Measurements from ENCODE around the gene COL20A1. TPM values are rescaled to one million over a fixed set of nuclear protein-coding genes. Genes with fewer than 3 reads are reported as not detected.

Gene COL20A1
- total and polyA plus RNA-seq, 4 donors, result 0.06 to 0.09 TPM; not detected in 2

DNA sequence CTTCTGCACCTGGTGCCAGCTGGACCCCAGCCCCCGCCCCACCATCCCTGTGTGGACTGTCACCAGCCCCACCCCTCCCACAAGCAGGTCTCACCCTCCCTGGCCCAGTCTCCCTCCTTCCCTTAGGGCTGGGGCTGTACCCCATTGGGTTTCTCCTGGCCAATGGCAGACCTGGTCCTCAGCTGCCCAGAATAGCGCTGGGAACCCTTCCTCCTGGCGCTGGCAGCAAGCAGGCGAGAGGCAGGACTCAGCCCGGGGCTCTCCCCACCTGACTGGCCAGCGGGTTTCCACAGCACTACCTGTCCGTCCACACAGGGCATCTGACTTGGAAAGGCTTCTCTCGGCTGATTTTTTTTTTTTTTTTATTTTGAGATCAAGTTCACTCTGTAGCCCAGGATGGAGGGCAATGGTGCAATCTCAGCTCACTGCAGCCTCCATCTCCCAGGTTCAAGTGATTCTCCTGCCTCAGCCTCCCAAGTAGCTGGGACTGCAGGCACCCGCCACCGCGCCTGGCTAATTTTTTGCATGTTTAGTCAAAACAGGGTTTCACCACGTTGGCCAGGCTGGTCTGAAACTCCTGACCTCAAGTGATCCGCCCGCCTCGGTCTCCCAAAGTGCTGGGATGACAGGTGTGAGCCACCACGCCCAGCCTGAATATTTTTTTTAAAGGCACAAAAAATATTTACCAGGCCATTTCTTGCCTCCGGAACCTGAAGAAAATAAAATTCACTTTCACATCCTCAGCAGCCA is 89.7 kb downstream of the COL20A1 start:
- ATAC-seq (ENCODE audit: insufficient read depth, low FRiP score), result no peak
- TF ChIP-seq, protein P1, sequence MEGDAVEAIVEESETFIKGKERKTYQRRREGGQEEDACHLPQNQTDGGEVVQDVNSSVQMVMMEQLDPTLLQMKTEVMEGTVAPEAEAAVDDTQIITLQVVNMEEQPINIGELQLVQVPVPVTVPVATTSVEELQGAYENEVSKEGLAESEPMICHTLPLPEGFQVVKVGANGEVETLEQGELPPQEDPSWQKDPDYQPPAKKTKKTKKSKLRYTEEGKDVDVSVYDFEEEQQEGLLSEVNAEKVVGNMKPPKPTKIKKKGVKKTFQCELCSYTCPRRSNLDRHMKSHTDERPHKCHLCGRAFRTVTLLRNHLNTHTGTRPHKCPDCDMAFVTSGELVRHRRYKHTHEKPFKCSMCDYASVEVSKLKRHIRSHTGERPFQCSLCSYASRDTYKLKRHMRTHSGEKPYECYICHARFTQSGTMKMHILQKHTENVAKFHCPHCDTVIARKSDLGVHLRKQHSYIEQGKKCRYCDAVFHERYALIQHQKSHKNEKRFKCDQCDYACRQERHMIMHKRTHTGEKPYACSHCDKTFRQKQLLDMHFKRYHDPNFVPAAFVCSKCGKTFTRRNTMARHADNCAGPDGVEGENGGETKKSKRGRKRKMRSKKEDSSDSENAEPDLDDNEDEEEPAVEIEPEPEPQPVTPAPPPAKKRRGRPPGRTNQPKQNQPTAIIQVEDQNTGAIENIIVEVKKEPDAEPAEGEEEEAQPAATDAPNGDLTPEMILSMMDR (IDR thresholded peaks at IDR 0.05; ENCODE audit: control extremely low read depth, extremely low read depth), result no peak
- H3K36me3 ChIP-seq (ENCODE audit: control insufficient read depth in 4 of 4, insufficient read depth in 4 of 4, low read length in 4 of 4), result no peaks in the 10 kb centered on the region
- peaks cover 3 to 8% (median 4%) of the 10 kb centered on the region in 3 donors for H3K27me3 ChIP-seq (ENCODE audit: control insufficient read depth in 3 of 3, insufficient read depth in 3 of 3, low read length in 2 of 3)
- no peak for DNase-seq
- no peak overlapping the region for H3K27ac ChIP-seq (ENCODE audit: low read depth in 1 of 2, low read length in 1 of 2)
- WGBS, 2 donors, result 66 to 71% methylated on average over 16 to 17 of the region's 17 CpGs
- peaks cover 0 to 21% (median 5%) of the 10 kb centered on the region in 4 donors for H3K9me3 ChIP-seq (ENCODE audit: control insufficient read depth in 4 of 4, insufficient read depth in 3 of 4, low read length in 3 of 4)
- H3K4me1 ChIP-seq (ENCODE audit: control insufficient read depth in 5 of 5, insufficient read depth in 5 of 5, low read length in 5 of 5), result peaks cover 0 to 10% (median 0%) of the 10 kb centered on the region in 5 donors
- H3K9ac ChIP-seq (ENCODE audit: insufficient read depth in 1 of 2, low read length in 2 of 2), result no peak overlapping the region
- no peak overlapping the region for H3K4me3 ChIP-seq

DNA sequence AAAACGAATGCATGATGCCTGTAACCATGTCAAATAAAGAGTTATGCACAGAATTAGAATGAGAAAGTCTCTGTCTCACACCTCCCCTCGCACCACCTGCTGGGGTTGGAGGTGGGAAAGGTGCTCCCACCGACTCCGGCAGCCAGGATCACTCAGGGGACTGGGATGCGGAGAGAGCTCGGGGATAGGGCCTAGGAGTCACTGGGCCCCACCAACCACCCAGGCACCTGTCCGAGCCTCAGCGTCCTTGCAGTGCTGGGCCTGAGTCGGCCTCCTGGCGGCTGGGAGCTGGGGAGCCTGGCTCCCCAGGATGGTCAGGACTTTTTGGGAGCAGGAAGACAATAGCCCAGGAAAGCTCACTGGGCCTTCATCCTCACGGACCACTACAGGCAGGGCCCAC is 90.6 kb downstream of the COL20A1 start:
- peaks cover 0 to 3% (median 0%) of the 10 kb centered on the region in 5 donors for H3K4me1 ChIP-seq (ENCODE audit: control insufficient read depth in 5 of 5, insufficient read depth in 5 of 5, low read length in 5 of 5)
- no peak overlapping the region for H3K4me3 ChIP-seq
- H3K9me3 ChIP-seq (ENCODE audit: control insufficient read depth in 4 of 4, insufficient read depth in 3 of 4, low read length in 3 of 4), result peaks cover 0 to 24% (median 5%) of the 10 kb centered on the region in 4 donors
- TF ChIP-seq, protein P1 (IDR thresholded peaks at IDR 0.05; ENCODE audit: control extremely low read depth, extremely low read depth), result no peak
- no peaks in the 10 kb centered on the region for H3K36me3 ChIP-seq (ENCODE audit: control insufficient read depth in 4 of 4, insufficient read depth in 4 of 4, low read length in 4 of 4)
- WGBS, 2 donors, result 57 to 63% methylated on average over 11 of the region's 11 CpGs
- H3K27me3 ChIP-seq (ENCODE audit: control insufficient read depth in 3 of 3, insufficient read depth in 3 of 3, low read length in 2 of 3), result peaks cover 3 to 8% (median 4%) of the 10 kb centered on the region in 3 donors
- no peak overlapping the region for H3K27ac ChIP-seq (ENCODE audit: low read depth in 1 of 2, low read length in 1 of 2)
- ATAC-seq (ENCODE audit: insufficient read depth, low FRiP score) (no peak), DNase-seq (no peak)
- H3K9ac ChIP-seq (ENCODE audit: insufficient read depth in 1 of 2, low read length in 2 of 2), result no peak overlapping the region

DNA sequence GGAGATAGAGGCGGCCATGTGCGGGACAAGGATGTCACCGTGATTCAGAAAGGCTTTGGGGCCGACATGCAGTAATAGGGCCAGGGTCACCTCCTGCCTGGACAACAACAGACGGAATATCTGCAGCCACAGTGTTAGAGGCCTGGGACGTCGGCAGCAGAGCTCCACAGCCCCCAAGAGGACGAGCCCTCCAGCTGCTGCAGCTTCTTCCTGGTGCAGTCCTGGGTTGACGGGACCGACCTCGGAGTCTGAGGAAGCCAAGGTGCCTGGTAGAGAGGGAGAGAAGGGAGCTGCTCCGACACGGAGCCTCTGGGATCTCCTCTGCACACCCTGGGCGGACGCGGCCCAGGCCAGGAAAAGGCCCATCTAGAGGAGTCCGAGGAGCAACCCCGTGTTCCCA is 91.3 kb downstream of the COL20A1 start:
- no peak overlapping the region for H3K27ac ChIP-seq (ENCODE audit: low read depth in 1 of 2, low read length in 1 of 2)
- WGBS, 2 donors, result 79 to 85% methylated on average over 18 of the region's 18 CpGs
- no peak overlapping the region for H3K4me3 ChIP-seq
- DNase-seq (no peak), ATAC-seq (ENCODE audit: insufficient read depth, low FRiP score) (no peak)
- H3K27me3 ChIP-seq (ENCODE audit: control insufficient read depth in 3 of 3, insufficient read depth in 3 of 3, low read length in 2 of 3), result peaks cover 0 to 8% (median 4%) of the 10 kb centered on the region in 3 donors
- peaks cover 0 to 24% (median 5%) of the 10 kb centered on the region in 4 donors for H3K9me3 ChIP-seq (ENCODE audit: control insufficient read depth in 4 of 4, insufficient read depth in 3 of 4, low read length in 3 of 4)
- H3K36me3 ChIP-seq (ENCODE audit: control insufficient read depth in 4 of 4, insufficient read depth in 4 of 4, low read length in 4 of 4), result no peaks in the 10 kb centered on the region
- H3K4me1 ChIP-seq (ENCODE audit: control insufficient read depth in 5 of 5, insufficient read depth in 5 of 5, low read length in 5 of 5), result peaks cover 0 to 3% (median 0%) of the 10 kb centered on the region in 5 donors
- TF ChIP-seq, protein P1 (IDR thresholded peaks at IDR 0.05; ENCODE audit: control extremely low read depth, extremely low read depth), result no peak
- no peak overlapping the region for H3K9ac ChIP-seq (ENCODE audit: insufficient read depth in 1 of 2, low read length in 2 of 2)

Small RNA genes lying within 50 kb of the gene (small RNA-seq; reads per million reads assigned to genes)
- gene MIR4326 (ENCODE audit: low replicate concordance) (1.3 reads per million, percentile 86 among the genes with 10 or more reads in this experiment), gene RNU6-994P (ENCODE audit: low replicate concordance) (not detected)

Other genes starting within 250 kb of the COL20A1 start
- 10 to 100 TPM; 23.7 to 33.8 TPM for gene YTHDF1, start 77.1 kb upstream of the COL20A1 start, total RNA-seq
- 10 to 100 TPM; 21.9 to 24.4 TPM for gene YTHDF1, start 77.1 kb upstream of the COL20A1 start, polyA plus RNA-seq
- gene BIRC7, start 57.3 kb upstream of the COL20A1 start, total RNA-seq, result under 1 TPM in 1 of 2 donors, not detected in 1; 0.71 TPM
- 1 to 10 TPM in 1 of 2 donors, under 1 TPM in 1; 0.57 to 1.2 TPM for gene BIRC7, start 57.3 kb upstream of the COL20A1 start, polyA plus RNA-seq
- gene NKAIN4, start 38.7 kb upstream of the COL20A1 start, total RNA-seq, result 1 to 10 TPM in 1 of 2 donors, not detected in 1; 1.7 TPM
- under 1 TPM in 1 of 2 donors, not detected in 1; 0.10 TPM for gene NKAIN4, start 38.7 kb upstream of the COL20A1 start, polyA plus RNA-seq
- 100 to 1,000 TPM in 1 of 2 donors, 10 to 100 TPM in 1; 47.0 to 108 TPM for gene ARFGAP1, start 20.4 kb upstream of the COL20A1 start, total RNA-seq
- gene ARFGAP1, start 20.4 kb upstream of the COL20A1 start, polyA plus RNA-seq, result 100 to 1,000 TPM in 1 of 2 donors, 10 to 100 TPM in 1; 70.8 to 104 TPM
- gene CHRNA4, start 68.2 kb downstream of the COL20A1 start, total RNA-seq, result 1 to 10 TPM in 1 of 2 donors, under 1 TPM in 1; 0.85 to 1.1 TPM
- under 1 TPM; 0.01 to 0.06 TPM for gene CHRNA4, start 68.2 kb downstream of the COL20A1 start, polyA plus RNA-seq
- 1 to 10 TPM in 1 of 2 donors, under 1 TPM in 1; 0.28 to 6.8 TPM for gene KCNQ2, start 179.5 kb downstream of the COL20A1 start, total RNA-seq
- gene KCNQ2, start 179.5 kb downstream of the COL20A1 start, polyA plus RNA-seq, result under 1 TPM in 1 of 2 donors, not detected in 1; 0.18 TPM
- gene EEF1A2, start 205.9 kb downstream of the COL20A1 start, total RNA-seq, result 1 to 10 TPM; 1.3 to 1.9 TPM
- gene EEF1A2, start 205.9 kb downstream of the COL20A1 start, polyA plus RNA-seq, result under 1 TPM; 0.47 to 0.73 TPM
- 100 to 1,000 TPM in 1 of 2 donors, 10 to 100 TPM in 1; 36.9 to 545 TPM for gene PPDPF, start 227.6 kb downstream of the COL20A1 start, total RNA-seq
- 100 to 1,000 TPM; 409 to 540 TPM for gene PPDPF, start 227.6 kb downstream of the COL20A1 start, polyA plus RNA-seq
- gene PTK6, start 244.2 kb downstream of the COL20A1 start, total RNA-seq, result 1 to 10 TPM in 1 of 2 donors, under 1 TPM in 1; 0.34 to 5.1 TPM
- 1 to 10 TPM; 3.1 to 4.3 TPM for gene PTK6, start 244.2 kb downstream of the COL20A1 start, polyA plus RNA-seq